GM18505 (cell line): ENCODE measurements around the gene TTC1.
A peak's percentile ranks its signal among the peaks of the same experiment; 100 is the strongest.
"Not testable (repeated sequence)": the region's sequence is repeated elsewhere in the genome, so short reads cannot be mapped to it uniquely, and the experiment has no call there.

Experiments
- ATAC-seq: cut with Tn5 transposase; IDR thresholded peaks from one replicate; pipeline ENCODE4 v1.9.1; 2021; ENCODE audit not compliant: unreplicated experiment
- POLR2A ChIP-seq: IDR thresholded peaks from 4 replicates; pipeline ENCODE4 v1.6.1; 2011; ENCODE audit warnings: borderline replicate concordance; ENCODE audit not compliant: insufficient read depth, insufficient read length; ENCODE audit errors: extremely low read depth

Gene TTC1

GRCh38 chr5:159976921-159977320 lies 32.0 kb upstream of the TTC1 start:
- no peak for ATAC-seq
- TF ChIP-seq POLR2A = no peak

GRCh38 chr5:159978358-159978757 lies 30.6 kb upstream of the TTC1 start:
- no peak for ATAC-seq
- no peak for TF ChIP-seq POLR2A

GRCh38 chr5:159982421-159983173 lies 26.3 kb upstream of the TTC1 start:
- ATAC-seq = no peak
- no peak for TF ChIP-seq POLR2A

GRCh38 chr5:159987031-159987674 lies 21.8 kb upstream of the TTC1 start:
- ATAC-seq = peak; percentile 92
- no peak for TF ChIP-seq POLR2A

- TF ChIP-seq POLR2A = no peak
- no peak for ATAC-seq
Observed at GRCh38 chr5:159990506-159990905, 18.4 kb upstream of the TTC1 start.

- ATAC-seq = no peak
- TF ChIP-seq POLR2A = no peak
Observed at GRCh38 chr5:159992566-159992965, 16.4 kb upstream of the TTC1 start.

GRCh38 chr5:159993194-159993593 lies 15.7 kb upstream of the TTC1 start:
- no peak for TF ChIP-seq POLR2A
- no peak for ATAC-seq

- ATAC-seq = no peak
- no peak for TF ChIP-seq POLR2A
Observed at GRCh38 chr5:159995907-159996306, 13.0 kb upstream of the TTC1 start.

- ATAC-seq = no peak
- TF ChIP-seq POLR2A = no peak
Observed at GRCh38 chr5:160001457-160001856, 7.5 kb upstream of the TTC1 start.

GRCh38 chr5:160007514-160007913 lies 1.4 kb upstream of the TTC1 start:
- no peak for TF ChIP-seq POLR2A
- ATAC-seq = no peak

- ATAC-seq = peak; percentile 11
Observed at GRCh38 chr5:160008529-160008876, 436 bp upstream of the TTC1 start.

- no peak for ATAC-seq
- TF ChIP-seq POLR2A = no peak
Observed at GRCh38 chr5:160009591-160009989, 651 bp downstream of the TTC1 start.

- no peak for ATAC-seq
- no peak for TF ChIP-seq POLR2A
Observed at GRCh38 chr5:160011471-160011870, 2.5 kb downstream of the TTC1 start.

GRCh38 chr5:160014197-160014596 lies 5.3 kb downstream of the TTC1 start:
- not testable (repeated sequence) for ATAC-seq
